Measurements from ENCODE around the gene FOLR3.

- TF ChIP-seq POLR2A (IDR thresholded peaks at IDR 0.05; ENCODE audit: low read depth, low read length) (no peak), TAF1 (IDR thresholded peaks at IDR 0.05; ENCODE audit: low read depth, low read length) (no peak), POLR2AphosphoS5 (IDR thresholded peaks at IDR 0.05; ENCODE audit: low read depth, low read length) (no peak), SPI1 (IDR thresholded peaks at IDR 0.05; ENCODE audit: low read depth, low read length) (no peak), PAX5 (IDR thresholded peaks at IDR 0.05; ENCODE audit: insufficient read depth, low read length, severe bottlenecking) (no peak)
Measured at GRCh38 chr11:72173291-72173690, 37.8 kb downstream of the FOLR3 start.

Data from GM12891 (cell line).